Endothelial cell of hepatic sinusoid (primary cell): ENCODE data around the gene PLEKHM2.

Source experiments
- in situ Hi-C: cut with HindIII; loops from 2 replicates; pipeline ENCODE4 v1.10.0; 2017; ENCODE audit warnings: low sequenced_read_pairs

Gene PLEKHM2

GRCh38 chr1:15724949-15725880 is 41.1 kb downstream of the PLEKHM2 start:
- in situ Hi-C loops: loop anchor here (5.0 kb wide), 1 partner anchor 123 kb away; no protein-coding TSS in a partner anchor

- in situ Hi-C loops: no loop called here
Measured at GRCh38 chr1:15726508-15726907, 42.4 kb downstream of the PLEKHM2 start.

- in situ Hi-C loops: no loop called here
Measured at GRCh38 chr1:15727021-15727420, 42.9 kb downstream of the PLEKHM2 start.

GRCh38 chr1:15727424-15727823 is 43.3 kb downstream of the PLEKHM2 start:
- in situ Hi-C loops: no loop called here

- in situ Hi-C loops: no loop called here
Measured at GRCh38 chr1:15727866-15728534, 43.9 kb downstream of the PLEKHM2 start.

GRCh38 chr1:15728937-15729657 is 45.0 kb downstream of the PLEKHM2 start:
- in situ Hi-C loops: no loop called here

- in situ Hi-C loops: loop anchor here (5.0 kb wide), 1 partner anchor 78 kb away; no protein-coding TSS in a partner anchor
Measured at GRCh38 chr1:15730423-15730822, 46.3 kb downstream of the PLEKHM2 start.

GRCh38 chr1:15730936-15731335 is 46.8 kb downstream of the PLEKHM2 start:
- in situ Hi-C loops: loop anchor here (5.0 kb wide), 1 partner anchor 79 kb away; no protein-coding TSS in a partner anchor

GRCh38 chr1:15731735-15732685 is 47.9 kb downstream of the PLEKHM2 start:
- in situ Hi-C loops: loop anchor here (5.0 kb wide), 1 partner anchor 80 kb away; no protein-coding TSS in a partner anchor

GRCh38 chr1:15732686-15733081 is 48.6 kb downstream of the PLEKHM2 start:
- in situ Hi-C loops: loop anchor here (5.0 kb wide), 1 partner anchor 80 kb away; no protein-coding TSS in a partner anchor

GRCh38 chr1:15733218-15733725 is 49.2 kb downstream of the PLEKHM2 start:
- in situ Hi-C loops: loop anchor here (5.0 kb wide), 1 partner anchor 81 kb away; no protein-coding TSS in a partner anchor

- in situ Hi-C loops: loop anchor here (5.0 kb wide), 1 partner anchor 81 kb away; no protein-coding TSS in a partner anchor
Measured at GRCh38 chr1:15733726-15734226, 49.7 kb downstream of the PLEKHM2 start.

- in situ Hi-C loops: loop anchor here (5.0 kb wide), 1 partner anchor 82 kb away; no protein-coding TSS in a partner anchor
Measured at GRCh38 chr1:15734296-15734695, 50.2 kb downstream of the PLEKHM2 start.

- in situ Hi-C loops: loop anchor here (5.0 kb wide), 1 partner anchor 83 kb away; no protein-coding TSS in a partner anchor
Measured at GRCh38 chr1:15734901-15735300, 50.8 kb downstream of the PLEKHM2 start.

GRCh38 chr1:15735304-15736037 is 51.4 kb downstream of the PLEKHM2 start:
- in situ Hi-C loops: no loop called here

- in situ Hi-C loops: no loop called here
Measured at GRCh38 chr1:15736038-15736891, 52.1 kb downstream of the PLEKHM2 start, which contains the start of gene SLC25A34. TSS of gene SLC25A34 (plus strand) at chr1:15736258. CDS start at chr1:15736486, 228 bp downstream.

GRCh38 chr1:15736892-15737261 is 52.8 kb downstream of the PLEKHM2 start:
- in situ Hi-C loops: no loop called here
